H1 (cell line): ENCODE measurements around the gene AP1M1. TPM values are rescaled to one million over a fixed set of nuclear protein-coding genes. Genes with fewer than 3 reads are reported as not detected.

Source experiments
- CTCF ChIA-PET: fragments of 300-600 bp; sonication (Branson Sonifier 250); formaldehyde crosslinking; loops from one replicate; lab custom pipeline; 2021; ENCODE audit not compliant: partially characterized antibody; lab: Charles Lee
- POLR2A ChIA-PET: fragments of 300-600 bp; sonication (Branson Sonifier 250); formaldehyde crosslinking; loops from one replicate; lab custom pipeline; 2021; ENCODE audit warnings: inconsistent platforms; ENCODE audit not compliant: partially characterized antibody; lab: Charles Lee
- DNase-seq, 2 experiments: peaks; one replicate each; pipeline versions ENCODE4 v3.0.0 to v3.0.0-alpha.2; 2010 to 2022; ENCODE audit warnings: low spot score in 2 of 2, low read depth in 1 of 2, mixed read lengths in 1 of 2
- FAIRE-seq: peaks from 2 replicates; lab custom pipeline; 2011; peaks lifted over from hg19 to GRCh38; lab: Jason Lieb, UNC
- H2AFZ ChIP-seq: 2 replicates; pipeline ENCODE4 v1.8.1; 2012; ENCODE audit warnings: low read length, inconsistent platforms
- H2AK5ac ChIP-seq: 2 replicates; pipeline ENCODE4 v1.6.1; 2013; ENCODE audit warnings: low read depth, low read length
- H2BK120ac ChIP-seq: replicated peaks from 2 replicates; pipeline ENCODE3; 2013; ENCODE audit warnings: low read depth, low read length, inconsistent platforms
- H2BK12ac ChIP-seq: 2 replicates; pipeline ENCODE4 v1.6.1; 2013; ENCODE audit warnings: low read depth, low read length
- H2BK15ac ChIP-seq: 2 replicates; pipeline ENCODE4 v1.6.1; 2013; ENCODE audit warnings: low read length
- H2BK20ac ChIP-seq: 2 replicates; pipeline ENCODE4 v1.6.1; 2013; ENCODE audit warnings: low read length
- H2BK5ac ChIP-seq: 2 replicates; pipeline ENCODE4 v1.6.1; 2013; ENCODE audit warnings: low read depth, low read length
- H3K14ac ChIP-seq: 2 replicates; pipeline ENCODE4 v1.6.1; 2013; ENCODE audit warnings: inconsistent platforms; ENCODE audit not compliant: insufficient read length
- H3K18ac ChIP-seq: 2 replicates; pipeline ENCODE4 v1.6.1; 2013; ENCODE audit warnings: low read length; ENCODE audit errors: extremely low read depth
- H3K23ac ChIP-seq: 2 replicates; pipeline ENCODE4 v1.6.1; 2013; ENCODE audit warnings: inconsistent platforms; ENCODE audit not compliant: insufficient read length
- H3K23me2 ChIP-seq: 2 replicates; pipeline ENCODE4 v1.6.1; 2013; ENCODE audit warnings: low read depth, low read length
- H3K27ac ChIP-seq: 2 replicates; pipeline ENCODE4 v1.6.1; 2011; ENCODE audit warnings: low read depth, low read length, inconsistent platforms
- H3K27me3 ChIP-seq, 4 experiments: replicated peaks in 1 of 4; 1 replicate in 1 of 4; 2 replicates in 3 of 4; pipeline versions ENCODE4 v1.6.1 to v1.8.1; 2011 to 2013; ENCODE audit warnings: low read length in 3 of 4, mild to moderate bottlenecking in 3 of 4, inconsistent platforms in 2 of 4, mixed read lengths in 2 of 4, moderate library complexity in 1 of 4; ENCODE audit not compliant: control insufficient read depth in 3 of 4, insufficient read depth in 3 of 4; ENCODE audit errors: extremely low read depth in 1 of 4
- H3K36me3 ChIP-seq, 4 experiments: 2 replicates each; pipeline versions ENCODE4 v1.6.1 to v1.8.1; 2011 to 2013; ENCODE audit warnings: mild to moderate bottlenecking in 4 of 4, low read length in 3 of 4, moderate library complexity in 2 of 4, control low read depth in 1 of 4, inconsistent platforms in 1 of 4; ENCODE audit not compliant: insufficient read depth in 4 of 4, control insufficient read depth in 2 of 4
- H3K4ac ChIP-seq: replicated peaks from 2 replicates; pipeline ENCODE3; 2013; ENCODE audit warnings: low read length, low read depth, mixed read lengths, inconsistent platforms; ENCODE audit not compliant: insufficient read length
- H3K4me1 ChIP-seq, 4 experiments: replicated peaks in 1 of 4; 1 replicate in 1 of 4; 2 replicates in 3 of 4; pipeline versions ENCODE4 v1.6.1 to v1.8.1; 2011 to 2013; ENCODE audit warnings: low read length in 3 of 4, inconsistent platforms in 2 of 4, mixed read lengths in 1 of 4; ENCODE audit not compliant: insufficient read depth in 4 of 4, control insufficient read depth in 3 of 4
- H3K4me2 ChIP-seq, 2 experiments: 2 replicates each; pipeline versions ENCODE4 v1.6.1 to v1.8.1; 2011 to 2013; ENCODE audit warnings: low read depth in 2 of 2, low read length in 2 of 2, control low read depth in 1 of 2, inconsistent platforms in 1 of 2, mild to moderate bottlenecking in 1 of 2; ENCODE audit not compliant: insufficient read depth in 1 of 2
- H3K4me3 ChIP-seq, 4 experiments: fragments of 200-600, 300-600 bp in 1 of 4; sonication (generic), shearing (Covaris generic), sonication (Bioruptor Twin) in 1 of 4; 2 replicates each; pipeline versions ENCODE4 v1.5.1 to v1.8.1; 2011 to 2016; ENCODE audit warnings: low read length in 4 of 4, low read depth in 3 of 4, control low read depth in 2 of 4, inconsistent platforms in 2 of 4, mild to moderate bottlenecking in 2 of 4, mixed read lengths in 1 of 4, moderate library complexity in 1 of 4; ENCODE audit not compliant: insufficient read depth in 2 of 4; ENCODE audit errors: extremely low read depth in 1 of 4
- H3K56ac ChIP-seq: replicated peaks from 2 replicates; pipeline ENCODE3; 2013; ENCODE audit warnings: low read depth, mild to moderate bottlenecking, mixed read lengths, low read length, inconsistent platforms; ENCODE audit not compliant: insufficient read length
- H3K79me1 ChIP-seq: 2 replicates; pipeline ENCODE4 v1.6.1; 2013; ENCODE audit warnings: low read depth, low read length, control low read depth
- H3K79me2 ChIP-seq, 2 experiments: 2 replicates each; pipeline versions ENCODE4 v1.6.1 to v1.8.1; 2012 to 2013; ENCODE audit warnings: low read length in 2 of 2, mild to moderate bottlenecking in 2 of 2, inconsistent platforms in 1 of 2; ENCODE audit not compliant: insufficient read depth in 2 of 2, control insufficient read depth in 1 of 2
- H3K9ac ChIP-seq, 4 experiments: replicated peaks in 1 of 4; 1 replicate in 1 of 4; 2 replicates in 3 of 4; pipeline versions ENCODE4 v1.6.1 to v1.8.1; 2011 to 2013; ENCODE audit warnings: low read depth in 3 of 4, low read length in 3 of 4, control low read depth in 2 of 4, mild to moderate bottlenecking in 2 of 4, moderate library complexity in 2 of 4, inconsistent platforms in 1 of 4; ENCODE audit errors: extremely low read depth in 1 of 4
- H3K9me3 ChIP-seq, 2 experiments: 2 replicates each; pipeline versions ENCODE4 v1.6.1 to v1.8.1; 2012 to 2013; ENCODE audit warnings: mild to moderate bottlenecking in 2 of 2, moderate library complexity in 2 of 2, control low read depth in 1 of 2, inconsistent platforms in 1 of 2, low read depth in 1 of 2, low read length in 1 of 2, mixed read lengths in 1 of 2; ENCODE audit not compliant: insufficient read depth in 2 of 2
- H4K20me1 ChIP-seq, 2 experiments: replicated peaks in 1 of 2; 2 replicates each; pipeline versions ENCODE3 to v1.8.1; 2011 to 2013; ENCODE audit warnings: inconsistent platforms in 2 of 2, low read length in 2 of 2, mild to moderate bottlenecking in 1 of 2; ENCODE audit not compliant: insufficient read depth in 2 of 2, control insufficient read depth in 1 of 2
- H4K5ac ChIP-seq: 2 replicates; pipeline ENCODE4 v1.6.1; 2013; ENCODE audit warnings: low read length, low read depth, mixed read lengths, inconsistent platforms; ENCODE audit not compliant: insufficient read length
- H4K8ac ChIP-seq: 2 replicates; pipeline ENCODE4 v1.8.0; 2013; ENCODE audit warnings: mild to moderate bottlenecking, moderate library complexity, low read length, inconsistent platforms; ENCODE audit not compliant: insufficient read depth; ENCODE audit errors: extremely low read depth
- H4K91ac ChIP-seq: replicated peaks from 2 replicates; pipeline ENCODE3; 2013; ENCODE audit warnings: low read length, mixed read lengths, inconsistent platforms; ENCODE audit not compliant: insufficient read length
- BCL11A ChIP-seq, 2 experiments: IDR thresholded peaks; one replicate each; pipeline ENCODE4 v1.6.1; 2011; ENCODE audit warnings: low read depth in 2 of 2, low read length in 2 of 2, mild to moderate bottlenecking in 2 of 2
- KDM5A ChIP-seq: fragments of 200-600 bp; IDR thresholded peaks from 2 replicates; pipeline ENCODE4 v1.7.1; 2012; ENCODE audit warnings: mild to moderate bottlenecking, low read length, inconsistent platforms, mixed read lengths
- NRF1 ChIP-seq: IDR thresholded peaks from 2 replicates; pipeline ENCODE4 v1.6.1; 2011; ENCODE audit warnings: mild to moderate bottlenecking, low read depth, low read length, improper control_type of control experiment
- polyA plus RNA-seq, 7 experiments: library from polyadenylated mRNA; depleted of rRNA in 3 of 7; stranded (reverse) in 5 of 7; unstranded in 2 of 7; fragments of >200 nt in 5 of 7; fragments of 200-250 nt in 2 of 7; gene quantifications; 1 replicate in 5 of 7; 2 replicates in 1 of 7; 4 replicates in 1 of 7; pipeline versions ENCODE4 v1.2.1 to v1.2.3, GENCODE V29; 2011 to 2013; ENCODE audit warnings: missing spikeins in 2 of 7, mixed read lengths in 2 of 7
- total RNA-seq: library from RNA; stranded (reverse); fragmentation: NEBNext Ultra II Directional; extraction: Animal tissue kit (Norgen Biotek cat#: 25700); gene quantifications from 2 replicates; pipeline ENCODE4 v1.2.1, GENCODE V29; 2021

The AP1M1 gene
- total and polyA plus RNA-seq, 2 of the 8 experiments (the other 6 are each of a cell fraction or from before 2014, with no cell fraction given), result 30.9 to 37.5 TPM

DNA sequence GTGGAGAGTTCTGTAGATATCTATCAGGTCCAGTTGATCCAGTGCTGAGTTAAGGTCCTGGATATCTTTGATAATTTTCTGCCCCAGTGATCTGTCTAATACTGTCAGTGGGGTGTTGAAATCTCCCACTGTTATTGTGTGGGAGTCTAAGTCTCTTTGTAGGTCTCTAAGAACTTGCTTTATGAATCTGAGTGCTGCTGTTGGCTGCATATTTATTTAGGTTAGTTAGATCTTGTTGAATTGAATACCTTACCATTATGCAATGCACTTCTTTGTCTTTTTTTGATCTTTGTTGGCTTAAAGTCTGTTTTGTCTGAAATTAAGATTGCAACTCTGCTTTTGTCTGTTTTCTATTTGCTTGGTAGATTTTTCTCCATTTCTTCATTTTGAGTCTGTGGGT lies 15.4 kb downstream of the AP1M1 start:
- H3K79me1 ChIP-seq, result no peaks in the 10 kb centered on the region
- H2AFZ ChIP-seq, result no peak overlapping the region
- no peaks in the 10 kb centered on the region for H3K23me2 ChIP-seq
- H3K27ac ChIP-seq, result no peak overlapping the region
- peaks cover 0 to 1% of the 10 kb centered on the region in 2 experiments for H4K20me1 ChIP-seq
- no peak overlapping the region for H2BK20ac ChIP-seq
- no peak overlapping the region for H3K56ac ChIP-seq
- H3K18ac ChIP-seq, result no peak overlapping the region
- H2AK5ac ChIP-seq, result no peak overlapping the region
- peaks cover 0 to 11% (median 3%) of the 10 kb centered on the region in 4 experiments; a peak in 5 of 8 replicates for H3K36me3 ChIP-seq
- H2BK15ac ChIP-seq, result no peak overlapping the region
- CTCF ChIA-PET, result no interaction called here
- H3K4me1 ChIP-seq, result no peaks in the 10 kb centered on the region; a peak in 1 of 7 replicates
- no peaks in the 10 kb centered on the region for H3K27me3 ChIP-seq
- POLR2A ChIA-PET, result no interaction called here
- no peak overlapping the region for H3K4ac ChIP-seq
- DNase-seq, result no peak
- no peaks in the 10 kb centered on the region for H3K9me3 ChIP-seq
- no peak overlapping the region for H2BK120ac ChIP-seq
- no peak overlapping the region for H2BK5ac ChIP-seq
- no peak overlapping the region for H3K4me2 ChIP-seq
- H3K79me2 ChIP-seq, result no peaks in the 10 kb centered on the region
- no peak overlapping the region for H3K14ac ChIP-seq
- no peak overlapping the region for H3K23ac ChIP-seq
- no peak overlapping the region for H4K5ac ChIP-seq
- H3K9ac ChIP-seq, result no peak overlapping the region
- FAIRE-seq, result no peak
- no peak overlapping the region for H2BK12ac ChIP-seq
- no peak overlapping the region for H4K8ac ChIP-seq
- no peak for TF ChIP-seq NRF1
- TF ChIP-seq KDM5A, result no peak
- TF ChIP-seq BCL11A (IDR thresholded peaks at IDR 0.05; ENCODE audit: low read depth in 2 of 2, low read length in 2 of 2), result no peak
- TF ChIP-seq, all 59 proteins: peak for 0
- Histone ChIP-seq H3K4me3 (no peak overlapping the region), H4K91ac (no peak overlapping the region)
